Immature natural killer cell (primary cell): ENCODE data around the gene TRIM67. TPM values are rescaled to one million over a fixed set of nuclear protein-coding genes. Genes with fewer than 3 reads are reported as not detected.
"Not testable (repeated sequence)": the region's sequence is repeated elsewhere in the genome, so short reads cannot be mapped to it uniquely, and the experiment has no call there.

Source experiments
- DNase-seq, 3 donors: peaks; one replicate each; pipeline ENCODE4 v3.0.0; 2022; ENCODE audit warnings: mixed read lengths in 1 of 3
- H3K27ac Mint-ChIP-seq, 6 donors: one replicate each; pipeline ENCODE4 v1.8.0; 2020; ENCODE audit warnings: mixed read lengths in 6 of 6, mild to moderate bottlenecking in 5 of 6, inconsistent platforms in 4 of 6, moderate library complexity in 3 of 6
- H3K27me3 Mint-ChIP-seq, 3 donors: one replicate each; pipeline ENCODE4 v1.8.0; 2020 to 2021; ENCODE audit warnings: low read depth in 3 of 3, mild to moderate bottlenecking in 3 of 3, mixed read lengths in 3 of 3, moderate library complexity in 3 of 3, inconsistent platforms in 1 of 3
- H3K36me3 Mint-ChIP-seq, 3 donors: one replicate each; pipeline ENCODE4 v1.8.0; 2020; ENCODE audit warnings: mixed read lengths in 3 of 3, inconsistent platforms in 2 of 3, mild to moderate bottlenecking in 2 of 3
- H3K4me1 Mint-ChIP-seq, 2 donors: one replicate each; pipeline ENCODE4 v1.8.0; 2020; ENCODE audit warnings: inconsistent platforms in 2 of 2, mild to moderate bottlenecking in 2 of 2, mixed read lengths in 2 of 2, moderate library complexity in 1 of 2
- H3K4me3 Mint-ChIP-seq, 5 donors: one replicate each; pipeline ENCODE4 v1.8.0; 2020; ENCODE audit warnings: mild to moderate bottlenecking in 5 of 5, mixed read lengths in 5 of 5, inconsistent platforms in 3 of 5, moderate library complexity in 3 of 5
- H3K9me3 Mint-ChIP-seq, 6 donors: one replicate each; pipeline ENCODE4 v1.8.0; 2020; ENCODE audit warnings: mild to moderate bottlenecking in 6 of 6, mixed read lengths in 6 of 6, inconsistent platforms in 4 of 6, moderate library complexity in 3 of 6
- polyA plus RNA-seq, 3 donors: library from polyadenylated mRNA; unstranded; fragments of 300-500 nt; fragmentation: Illumina TruSeq; gene quantifications; one replicate each; pipeline ENCODE4 v1.2.3, GENCODE V29; 2021

Gene TRIM67
- polyA plus RNA-seq, 3 donors from 2014 or later, result not detected

DNA sequence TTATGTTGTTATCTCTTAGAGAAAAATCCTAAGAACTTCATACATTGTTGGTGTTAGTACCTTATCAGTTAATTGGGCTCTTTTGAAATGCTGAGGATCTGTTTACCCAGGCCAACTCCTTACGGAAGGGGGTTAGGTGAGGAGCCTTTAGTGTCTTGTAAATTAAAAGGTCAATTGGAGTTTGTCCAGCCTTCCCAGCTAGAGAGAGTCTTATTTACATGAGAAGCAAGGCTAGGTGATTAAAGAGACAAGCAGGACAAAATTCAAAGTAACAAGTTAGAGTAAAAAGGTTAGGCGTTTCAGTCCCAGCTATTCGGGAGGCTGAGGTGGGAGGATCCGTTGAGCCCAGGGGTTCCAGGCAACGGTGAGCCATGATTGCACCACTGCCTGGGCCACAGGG lies 50.4 kb downstream of the TRIM67 start:
- H3K27ac Mint-ChIP-seq, H3K27me3 Mint-ChIP-seq, H3K4me1 Mint-ChIP-seq, DNase-seq, H3K36me3 Mint-ChIP-seq, H3K9me3 Mint-ChIP-seq: not testable (repeated sequence)
- peak overlapping the region in 1 of 5 donors; percentile 18 for H3K4me3 Mint-ChIP-seq

- Mint-ChIP-seq H3K36me3 (no peaks in the 10 kb centered on the region), H3K9me3 (peaks cover 0 to 2% (median 0%) of the 10 kb centered on the region in 6 donors), H3K4me1 (peaks cover 5 to 8% of the 10 kb centered on the region in 2 donors), H3K4me3 (no peak overlapping the region), H3K27ac (no peak overlapping the region), H3K27me3 (peaks cover 0 to 5% (median 0%) of the 10 kb centered on the region in 3 donors)
- no peak for DNase-seq
Measured at GRCh38 chr1:231213831-231214573, 52.1 kb downstream of the TRIM67 start.

DNA sequence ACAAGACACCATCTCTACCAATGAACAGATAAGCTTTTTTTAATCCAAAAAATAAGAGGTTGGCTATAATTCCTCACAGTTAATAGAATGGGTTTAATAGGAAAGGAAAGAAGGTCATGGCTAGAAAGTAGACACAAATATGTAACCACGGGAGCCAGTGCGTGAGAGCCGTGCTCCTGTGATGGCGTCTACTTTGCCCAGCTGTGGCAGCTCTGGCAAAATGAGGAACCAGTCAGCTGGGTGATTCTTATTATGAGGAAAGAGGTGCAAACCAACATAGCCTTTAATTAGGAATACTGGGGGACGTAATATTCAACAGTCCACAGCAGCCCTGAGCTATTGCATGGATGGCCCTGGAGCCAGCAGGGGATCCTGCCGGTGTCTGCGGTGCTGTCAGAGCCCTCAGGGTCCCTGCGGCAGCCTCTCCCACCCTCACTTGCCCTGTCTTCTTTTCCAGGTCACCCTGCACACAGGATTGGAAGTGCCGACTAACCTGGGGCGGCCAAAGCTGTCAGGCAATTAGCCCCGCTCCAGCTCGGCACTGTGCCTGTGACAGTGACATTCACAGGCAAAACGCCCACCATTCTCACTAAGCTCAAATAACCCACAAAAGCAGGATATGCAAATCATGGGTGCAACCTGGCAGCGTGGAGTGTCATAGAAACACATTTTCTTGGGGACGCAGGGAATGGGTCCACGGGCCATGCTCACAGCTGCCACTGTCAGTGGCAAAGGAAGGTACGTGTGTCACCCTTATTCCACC lies 53.2 kb downstream of the TRIM67 start:
- DNase-seq, result no peak
- peaks cover 0 to 2% (median 0%) of the 10 kb centered on the region in 6 donors for H3K9me3 Mint-ChIP-seq
- H3K36me3 Mint-ChIP-seq, result no peaks in the 10 kb centered on the region
- H3K4me3 Mint-ChIP-seq, result no peak overlapping the region
- H3K4me1 Mint-ChIP-seq, result peaks cover 5 to 8% of the 10 kb centered on the region in 2 donors
- peaks cover 0 to 5% (median 0%) of the 10 kb centered on the region in 3 donors for H3K27me3 Mint-ChIP-seq
- no peak overlapping the region for H3K27ac Mint-ChIP-seq

DNA sequence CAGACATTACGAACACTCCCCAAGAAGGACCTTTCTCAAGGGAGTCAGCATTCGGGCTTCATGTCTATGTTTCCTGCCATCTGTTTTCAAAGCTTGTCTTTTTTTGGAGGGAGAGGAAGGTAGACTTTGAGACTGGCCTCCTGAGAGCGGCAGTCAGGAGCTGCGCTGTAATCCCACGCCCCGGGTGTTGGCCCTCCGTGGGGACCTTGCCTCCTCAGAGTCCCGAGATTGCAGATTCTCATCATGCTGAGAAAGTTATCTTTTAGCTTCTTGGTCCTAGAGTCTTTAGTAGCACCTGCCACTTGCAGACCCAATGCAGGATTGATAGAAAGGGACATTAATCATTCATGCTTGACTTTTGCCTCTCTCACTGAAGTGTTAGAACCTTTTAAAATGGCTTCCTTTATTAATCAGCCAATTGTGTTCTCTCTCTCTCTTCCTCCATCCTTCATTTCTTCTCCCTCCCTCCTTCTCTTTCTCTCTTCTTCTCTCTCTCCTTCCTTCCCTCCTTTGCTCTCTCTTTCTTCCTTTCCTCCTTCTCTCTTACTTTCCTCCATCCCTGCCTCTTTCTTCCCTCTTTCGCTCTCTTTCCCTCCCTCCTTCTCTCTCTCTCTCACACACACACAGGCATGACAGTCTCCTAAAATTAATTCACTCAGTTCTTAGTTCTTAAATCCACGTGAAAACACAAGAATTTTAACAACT lies 54.0 kb downstream of the TRIM67 start:
- Mint-ChIP-seq H3K36me3 (no peaks in the 10 kb centered on the region), H3K4me3 (no peak overlapping the region), H3K27ac (peak overlapping the region in 1 of 6 donors; percentile 26), H3K4me1 (peaks cover 5 to 8% of the 10 kb centered on the region in 2 donors), H3K9me3 (peaks cover 0 to 2% (median 0%) of the 10 kb centered on the region in 6 donors), H3K27me3 (peaks cover 0 to 5% (median 0%) of the 10 kb centered on the region in 3 donors)
- no peak for DNase-seq

GRCh38 chr1:231216498-231216897 lies 54.6 kb downstream of the TRIM67 start:
- H3K4me3 Mint-ChIP-seq, result no peak overlapping the region

GRCh38 chr1:231217056-231217455 lies 55.2 kb downstream of the TRIM67 start:
- Mint-ChIP-seq H3K36me3 (peaks cover 0 to 5% (median 0%) of the 10 kb centered on the region in 3 donors), H3K4me3 (no peak overlapping the region), H3K27ac (no peak overlapping the region), H3K27me3 (peaks cover 0 to 5% (median 0%) of the 10 kb centered on the region in 3 donors), H3K4me1 (no peaks in the 10 kb centered on the region), H3K9me3 (peaks cover 0 to 2% (median 0%) of the 10 kb centered on the region in 6 donors)
- no peak for DNase-seq

More at GRCh38 chr1:231216498-231216897, 54.6 kb downstream of the TRIM67 start:
- DNase-seq, result no peak
- peaks cover 0 to 5% (median 0%) of the 10 kb centered on the region in 3 donors for H3K27me3 Mint-ChIP-seq
- no peak overlapping the region for H3K27ac Mint-ChIP-seq
- peaks cover under 1 to 3% of the 10 kb centered on the region in 2 donors for H3K4me1 Mint-ChIP-seq
- H3K9me3 Mint-ChIP-seq, result peaks cover 0 to 2% (median 0%) of the 10 kb centered on the region in 6 donors
- H3K36me3 Mint-ChIP-seq, result peaks cover 0 to 4% (median 0%) of the 10 kb centered on the region in 3 donors

- Mint-ChIP-seq H3K27me3 (peaks cover 0 to 5% (median 0%) of the 10 kb centered on the region in 3 donors), H3K4me1 (no peaks in the 10 kb centered on the region), H3K27ac (no peak overlapping the region), H3K9me3 (peaks cover 0 to 2% (median 0%) of the 10 kb centered on the region in 6 donors), H3K4me3 (no peak overlapping the region), H3K36me3 (peaks cover 0 to 8% (median 0%) of the 10 kb centered on the region in 3 donors)
- DNase-seq, result no peak
Measured at GRCh38 chr1:231218078-231218477, 56.2 kb downstream of the TRIM67 start.

DNA sequence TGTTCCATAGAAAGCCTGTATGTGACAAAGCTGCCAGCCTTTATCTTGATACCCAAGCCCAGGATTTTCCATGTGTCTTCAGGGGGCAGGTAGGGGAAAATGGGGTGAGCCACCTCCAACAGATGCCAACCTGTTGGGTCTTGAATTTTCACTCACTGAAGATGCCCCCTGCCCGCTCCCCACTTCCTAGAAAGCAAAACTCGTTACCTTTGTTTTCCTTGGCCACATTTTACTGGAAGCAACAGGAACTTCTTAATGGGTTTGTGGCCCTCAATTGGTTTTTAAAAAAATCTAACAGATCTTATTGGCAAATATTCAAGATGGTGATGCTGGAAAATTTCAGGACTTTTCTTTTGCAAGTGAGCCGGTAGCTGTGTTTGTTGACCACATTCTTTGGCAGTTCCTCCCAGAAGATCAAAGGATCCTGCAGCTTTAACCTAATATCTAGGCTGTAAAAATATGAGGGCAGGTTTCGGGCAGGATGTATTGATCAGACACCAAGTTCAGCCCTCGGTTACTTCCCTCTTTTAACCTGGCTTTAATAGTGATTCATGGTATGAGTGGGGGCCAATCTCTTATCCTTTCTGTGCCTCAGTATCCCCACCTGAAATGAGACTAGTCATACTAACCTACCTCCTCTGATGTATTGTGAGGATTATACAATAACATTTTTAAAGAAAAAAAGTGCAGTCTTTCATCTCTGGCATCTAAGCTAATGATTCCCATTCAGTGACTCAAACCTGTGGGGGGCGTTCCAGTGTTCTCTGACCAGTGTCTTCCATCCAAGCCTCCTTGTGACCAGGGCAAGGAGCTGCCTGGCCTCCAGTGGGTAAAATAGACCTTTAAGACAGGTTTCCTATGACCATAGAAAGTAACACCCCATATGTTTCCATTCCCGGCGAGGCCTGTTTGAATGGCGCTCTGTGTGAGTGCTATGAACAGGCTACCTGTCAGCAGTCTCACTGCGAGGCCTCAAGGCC lies 57.9 kb downstream of the TRIM67 start:
- peaks cover 0 to 2% (median 0%) of the 10 kb centered on the region in 6 donors for H3K9me3 Mint-ChIP-seq
- no peak overlapping the region for H3K4me3 Mint-ChIP-seq
- H3K36me3 Mint-ChIP-seq, result peaks cover 4 to 12% (median 7%) of the 10 kb centered on the region in 3 donors
- H3K27me3 Mint-ChIP-seq, result peaks cover 0 to 3% (median 0%) of the 10 kb centered on the region in 3 donors
- DNase-seq, result no peak
- H3K27ac Mint-ChIP-seq, result peak overlapping the region in 1 of 6 donors; percentile 60
- no peaks in the 10 kb centered on the region for H3K4me1 Mint-ChIP-seq

DNA sequence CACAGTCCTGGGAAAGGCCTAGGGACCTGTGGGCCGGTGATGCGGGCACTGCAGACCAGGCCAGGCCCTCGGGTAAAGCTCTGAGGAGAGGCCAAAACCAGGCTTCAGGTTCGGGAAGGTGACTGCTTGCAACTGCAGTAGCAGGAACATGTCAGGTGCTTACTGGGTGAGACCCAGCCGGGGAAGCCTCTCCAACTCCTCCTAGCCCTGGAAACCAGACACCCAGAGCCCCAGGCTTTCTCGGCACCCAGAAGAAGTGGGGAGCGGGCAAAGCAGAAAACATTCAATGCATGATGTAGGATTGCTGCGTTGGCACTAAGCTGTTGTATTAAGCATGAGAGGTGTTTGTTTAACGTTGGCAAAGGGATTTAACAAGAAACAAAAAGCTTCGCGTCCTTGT lies 58.9 kb downstream of the TRIM67 start:
- Mint-ChIP-seq H3K27ac (no peak overlapping the region), H3K9me3 (peaks cover 0 to 2% (median 0%) of the 10 kb centered on the region in 6 donors), H3K36me3 (peaks cover 10 to 19% (median 14%) of the 10 kb centered on the region in 3 donors), H3K27me3 (peaks cover 0 to 3% (median 0%) of the 10 kb centered on the region in 3 donors), H3K4me3 (no peak overlapping the region), H3K4me1 (no peaks in the 10 kb centered on the region)
- DNase-seq, result no peak

GRCh38 chr1:231226156-231226555 lies 64.3 kb downstream of the TRIM67 start:
- Mint-ChIP-seq H3K9me3 (no peaks in the 10 kb centered on the region), H3K36me3 (peaks cover 26 to 37% (median 34%) of the 10 kb centered on the region in 3 donors), H3K4me1 (peaks cover 11 to 15% of the 10 kb centered on the region in 2 donors), H3K27me3 (peaks cover 0 to 3% (median 0%) of the 10 kb centered on the region in 3 donors), H3K4me3 (no peak overlapping the region), H3K27ac (peak overlapping the region in 1 of 6 donors; percentile 35)
- DNase-seq, result no peak

DNA sequence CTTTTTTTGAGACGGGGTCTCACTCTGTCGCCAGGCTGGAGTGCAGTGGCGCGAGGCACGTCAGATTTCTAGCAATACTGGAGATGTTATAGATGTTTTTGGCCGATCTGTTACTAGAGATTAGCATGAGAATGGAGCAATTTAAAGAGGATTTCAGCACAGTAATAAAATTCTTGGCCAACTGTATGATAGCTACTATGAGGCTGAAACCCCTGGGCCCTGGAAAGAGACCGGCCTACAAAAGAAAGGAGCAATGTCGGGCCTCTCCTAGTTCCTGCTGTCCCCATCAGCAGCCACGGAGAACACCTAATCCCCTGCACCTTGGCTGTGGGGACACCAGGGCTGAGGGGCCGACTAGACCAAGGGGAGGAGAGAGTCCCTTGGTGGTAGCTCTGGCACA lies 69.7 kb downstream of the TRIM67 start:
- no peak for DNase-seq
- no peaks in the 10 kb centered on the region for H3K9me3 Mint-ChIP-seq
- H3K27ac Mint-ChIP-seq, result peak overlapping the region in 1 of 6 donors; percentile 30
- no peak overlapping the region for H3K4me3 Mint-ChIP-seq
- peaks cover 32 to 46% of the 10 kb centered on the region in 2 donors for H3K4me1 Mint-ChIP-seq
- H3K27me3 Mint-ChIP-seq, result peaks cover 0 to 3% (median 0%) of the 10 kb centered on the region in 3 donors
- peaks cover 12 to 26% (median 20%) of the 10 kb centered on the region in 3 donors for H3K36me3 Mint-ChIP-seq

GRCh38 chr1:231232870-231233734 lies 71.2 kb downstream of the TRIM67 start:
- no peak overlapping the region for H3K27ac Mint-ChIP-seq
- no peak for DNase-seq
- H3K27me3 Mint-ChIP-seq, result peaks cover 0 to 3% (median 0%) of the 10 kb centered on the region in 3 donors
- H3K4me1 Mint-ChIP-seq, result peaks cover 36 to 58% of the 10 kb centered on the region in 2 donors
- no peaks in the 10 kb centered on the region for H3K9me3 Mint-ChIP-seq
- no peak overlapping the region for H3K4me3 Mint-ChIP-seq
- H3K36me3 Mint-ChIP-seq, result peaks cover 11 to 26% (median 20%) of the 10 kb centered on the region in 3 donors
